Coronary artery (tissue), 2 donors: Measurements from ENCODE around the gene IER3IP1.
"Not testable (repeated sequence)": the region's sequence is repeated elsewhere in the genome, so short reads cannot be mapped to it uniquely, and the experiment has no call there.

Experiments
- DNase-seq: peaks from one replicate; pipeline ENCODE4 v3.0.0-alpha.2; 2017; ENCODE audit warnings: low spot score
- H3K27ac ChIP-seq, 2 donors: fragments of 200-600 bp; sonication (generic); one replicate each; pipeline ENCODE4 v1.5.1; 2016 to 2019
- H3K4me3 ChIP-seq: fragments of 200-600 bp; sonication (generic); 2 replicates; pipeline ENCODE4 v1.5.1; 2016; ENCODE audit warnings: mild to moderate bottlenecking, moderate library complexity
- CTCF ChIP-seq: fragments of 200-600 bp; sonication (generic); IDR thresholded peaks from one replicate; pipeline ENCODE4 v1.5.1; 2019; ENCODE audit warnings: antibody characterized with exemption

Gene IER3IP1

GRCh38 chr18:47175898-47176575 lies at the start of gene IER3IP1:
IER3IP1 (minus strand) TSS chr18:47176364; CDS start chr18:47176277, 87 bp downstream.
- no peak for TF ChIP-seq CTCF
- peak; percentile 95 for DNase-seq

GRCh38 chr18:47215554-47216138 lies 39.5 kb upstream of the IER3IP1 start:
- no peak for DNase-seq
- Histone ChIP-seq H3K27ac (no peak overlapping the region), H3K4me3 (no peak overlapping the region)
- TF ChIP-seq CTCF, result no peak

More at GRCh38 chr18:47175898-47176575, at the start of gene IER3IP1:
- Histone ChIP-seq H3K27ac (peak within 1 kb of the TSS; percentile 74 to 83), H3K4me3 (peak within 1 kb of the TSS; percentile 94)

GRCh38 chr18:47209171-47209570 lies 33.0 kb upstream of the IER3IP1 start:
- Histone ChIP-seq H3K4me3 (no peak overlapping the region), H3K27ac (no peak overlapping the region)
- no peak for DNase-seq
- no peak for TF ChIP-seq CTCF

GRCh38 chr18:47206945-47207637 lies 30.9 kb upstream of the IER3IP1 start:
- no peak for TF ChIP-seq CTCF
- Histone ChIP-seq H3K4me3 (no peak overlapping the region), H3K27ac (no peak overlapping the region)
- DNase-seq, result no peak

GRCh38 chr18:47204908-47205522 lies 28.9 kb upstream of the IER3IP1 start:
- TF ChIP-seq CTCF, result peak; percentile 29
- H3K27ac ChIP-seq, result no peak overlapping the region
- no peak for DNase-seq
- no peak overlapping the region for H3K4me3 ChIP-seq

- no peak overlapping the region for H3K4me3 ChIP-seq
- no peak for DNase-seq
These were observed 27.7 kb upstream of the IER3IP1 start for GRCh38 chr18:47203626-47204464.

GRCh38 chr18:47195961-47196360 lies 19.8 kb upstream of the IER3IP1 start:
- not testable (repeated sequence) for DNase-seq, H3K27ac ChIP-seq, H3K4me3 ChIP-seq

More at GRCh38 chr18:47203626-47204464, 27.7 kb upstream of the IER3IP1 start:
- no peak overlapping the region for H3K27ac ChIP-seq
- TF ChIP-seq CTCF, result no peak
